Ascending aorta (tissue), 2 donors: ENCODE results near the gene NCAPG2. TPM values are rescaled to one million over a fixed set of nuclear protein-coding genes. Genes with fewer than 3 reads are reported as not detected.

Source experiments
- DNase-seq, 2 donors: peaks; one replicate each; pipeline ENCODE4 v3.0.0-alpha.2; 2019; ENCODE audit warnings: low spot score in 2 of 2
- H3K27ac ChIP-seq, 2 donors: fragments of 200-600 bp; sonication (generic); one replicate each; pipeline ENCODE4 v1.5.1; 2016 to 2017; ENCODE audit warnings: mild to moderate bottlenecking in 1 of 2
- H3K27me3 ChIP-seq: fragments of 200-600 bp; sonication (generic); one replicate; pipeline ENCODE4 v1.5.1; 2017
- H3K36me3 ChIP-seq, 2 donors: fragments of 200-600 bp; sonication (generic); one replicate each; pipeline ENCODE4 v1.5.1; 2016
- H3K4me1 ChIP-seq, 2 donors: fragments of 200-600 bp; sonication (generic); one replicate each; pipeline ENCODE4 v1.5.1; 2016 to 2017; ENCODE audit warnings: mild to moderate bottlenecking in 1 of 2
- H3K4me3 ChIP-seq, 2 donors: fragments of 200-600 bp; sonication (generic); one replicate each; pipeline ENCODE4 v1.5.1; 2016 to 2017; ENCODE audit warnings: mild to moderate bottlenecking in 1 of 2
- H3K9me3 ChIP-seq, 2 donors: fragments of 200-600 bp; sonication (generic); one replicate each; pipeline ENCODE4 v1.5.1; 2016
- CTCF ChIP-seq, 3 experiments: fragments of 200-600 bp in 2 of 3; fragments of 450-650 bp in 1 of 3; sonication (generic) in 2 of 3; IDR thresholded peaks; one replicate each; pipeline ENCODE4 v1.5.1; 2016 to 2019; ENCODE audit warnings: antibody characterized with exemption in 3 of 3, mild to moderate bottlenecking in 1 of 3, moderate library complexity in 1 of 3
- intact Hi-C: fragments of 100-400 bp; cut with DNase I; formaldehyde crosslinking; loops from one replicate; pipeline ENCODE4 v1.15.1; 2023
- total RNA-seq: library from RNA; depleted of rRNA; stranded (reverse); fragments of >200 nt; gene quantifications from one replicate; pipeline ENCODE4 v1.1.0, GENCODE V29; 2016

Gene NCAPG2
- total RNA-seq, 1 donor from 2014 or later = 1.6 TPM

GRCh38 chr7:158648787-158649186 lies 55.8 kb downstream of the NCAPG2 start:
- no peak overlapping the region for H3K4me3 ChIP-seq
- H3K36me3 ChIP-seq = no peaks in the 10 kb centered on the region
- no peak for TF ChIP-seq CTCF (IDR thresholded peaks at IDR 0.05)
- H3K9me3 ChIP-seq = no peaks in the 10 kb centered on the region
- H3K4me1 ChIP-seq = peaks cover 3 to 18% of the 10 kb centered on the region in 2 donors
- no peak for DNase-seq
- no peaks in the 10 kb centered on the region for H3K27me3 ChIP-seq
- intact Hi-C loops = no loop called here
- H3K27ac ChIP-seq = peak overlapping the region in 1 of 2 donors; percentile 53

GRCh38 chr7:158648168-158648567 lies 56.4 kb downstream of the NCAPG2 start:
- peaks cover 0 to 3% of the 10 kb centered on the region in 2 donors for H3K36me3 ChIP-seq
- no peak for TF ChIP-seq CTCF (IDR thresholded peaks at IDR 0.05)

GRCh38 chr7:158647475-158647792 lies 57.2 kb downstream of the NCAPG2 start:
- no peaks in the 10 kb centered on the region for H3K9me3 ChIP-seq
- DNase-seq = no peak
- no peak overlapping the region for H3K4me3 ChIP-seq
- no peaks in the 10 kb centered on the region for H3K27me3 ChIP-seq
- H3K4me1 ChIP-seq = peaks cover 3 to 18% of the 10 kb centered on the region in 2 donors
- no peak overlapping the region for H3K27ac ChIP-seq
- intact Hi-C loops = no loop called here
- TF ChIP-seq CTCF (IDR thresholded peaks at IDR 0.05) = no peak
- H3K36me3 ChIP-seq = peaks cover 0 to 3% of the 10 kb centered on the region in 2 donors

More at GRCh38 chr7:158648168-158648567, 56.4 kb downstream of the NCAPG2 start:
- Histone ChIP-seq H3K27me3 (no peaks in the 10 kb centered on the region), H3K4me1 (peaks cover 3 to 18% of the 10 kb centered on the region in 2 donors), H3K27ac (no peak overlapping the region), H3K4me3 (no peak overlapping the region), H3K9me3 (no peaks in the 10 kb centered on the region)
- no peak for DNase-seq
- intact Hi-C loops = no loop called here

- no peak for TF ChIP-seq CTCF (IDR thresholded peaks at IDR 0.05)
These were observed 57.7 kb downstream of the NCAPG2 start for GRCh38 chr7:158646766-158647474.

GRCh38 chr7:158645842-158646241 lies 58.8 kb downstream of the NCAPG2 start:
- Histone ChIP-seq H3K4me1 (peaks cover 3 to 15% of the 10 kb centered on the region in 2 donors), H3K36me3 (peaks cover 0 to 3% of the 10 kb centered on the region in 2 donors), H3K27me3 (no peaks in the 10 kb centered on the region), H3K4me3 (no peak overlapping the region), H3K9me3 (no peaks in the 10 kb centered on the region), H3K27ac (no peak overlapping the region)
- DNase-seq = no peak
- intact Hi-C loops = no loop called here
- no peak for TF ChIP-seq CTCF (IDR thresholded peaks at IDR 0.05)

More at GRCh38 chr7:158646766-158647474, 57.7 kb downstream of the NCAPG2 start:
- peaks cover 0 to 3% of the 10 kb centered on the region in 2 donors for H3K36me3 ChIP-seq
- H3K4me1 ChIP-seq = peaks cover 3 to 18% of the 10 kb centered on the region in 2 donors
- intact Hi-C loops = no loop called here
- no peaks in the 10 kb centered on the region for H3K27me3 ChIP-seq
- H3K27ac ChIP-seq = no peak overlapping the region
- H3K4me3 ChIP-seq = no peak overlapping the region
- DNase-seq = no peak
- H3K9me3 ChIP-seq = no peaks in the 10 kb centered on the region
